HCT116 (cell line): ENCODE results near the gene ANTKMT. TPM values are rescaled to one million over a fixed set of nuclear protein-coding genes. Genes with fewer than 3 reads are reported as not detected.
A peak's percentile ranks its signal among the peaks of the same experiment; 100 is the strongest.

ENCODE experiments used
- ATAC-seq: fragments of 200-7000 bp; cut with Tn5 transposase; 2 replicates; pipeline ENCODE4 v1.9.1; 2020; ENCODE audit warnings: mild to moderate bottlenecking, moderate library complexity
- BruUV-seq: library from RNA; stranded (reverse); fragments of 400-500 nt; replicated peaks from 2 replicates; lab custom pipeline; 2021; lab: Mats Ljungman, UMichigan
- CTCF ChIA-PET: fragments of 300-600 bp; sonication (Branson Sonifier 250); formaldehyde crosslinking; loops from one replicate; lab custom pipeline; 2021; ENCODE audit warnings: antibody characterized with exemption; lab: Charles Lee
- POLR2A ChIA-PET: fragments of 300-600, 350-600 bp; sonication (Branson Sonifier 250); formaldehyde crosslinking; loops from one replicate; lab custom pipeline; 2021; ENCODE audit warnings: antibody characterized with exemption; lab: Charles Lee
- RAD21 ChIA-PET, 2 experiments: fragments of 300-600 bp; sonication (Branson Sonifier 250); formaldehyde crosslinking; loops; one replicate each; lab custom pipeline; 2023; ENCODE audit warnings: low total read pairs in 2 of 2; ENCODE audit not compliant: uncharacterized antibody in 2 of 2, unreplicated experiment in 2 of 2, low non-redundant PET in 1 of 2; lab: Charles Lee
- DNase-seq: peaks from one replicate; pipeline ENCODE4 v3.0.0-alpha.2; 2010; ENCODE audit warnings: low read depth, low spot score
- H2AFZ ChIP-seq: fragments of 200-600 bp; shearing (Covaris generic), sonication (generic); 2 replicates; pipeline ENCODE4 v1.6.1; 2017; ENCODE audit warnings: low read depth, mixed run types, mixed read lengths, antibody characterized with exemption, low read length; ENCODE audit not compliant: poor library complexity, severe bottlenecking
- H3K27ac ChIP-seq: 2 replicates; pipeline ENCODE4 v1.5.1; 2012; ENCODE audit warnings: low read depth, low read length
- H3K27me3 ChIP-seq: fragments of 200-600 bp; sonication (generic); 2 replicates; pipeline ENCODE4 v1.6.1; 2016; ENCODE audit warnings: mixed run types, low read length, mixed read lengths; ENCODE audit not compliant: insufficient read depth
- H3K36me3 ChIP-seq, 2 experiments: fragments of 200-500 bp in 1 of 2; fragments of 200-600 bp in 1 of 2; sonication (Bioruptor generic) in 1 of 2; sonication (generic) in 1 of 2; 2 replicates each; pipeline versions ENCODE4 v1.5.1 to v1.6.1; 2014 to 2016; ENCODE audit warnings: low read length in 2 of 2, inconsistent platforms in 1 of 2, mixed read lengths in 1 of 2, mixed run types in 1 of 2; ENCODE audit not compliant: insufficient read depth in 2 of 2, control insufficient read depth in 1 of 2
- H3K4me1 ChIP-seq, 2 experiments: fragments of 200-600 bp in 1 of 2; sonication (generic) in 1 of 2; 2 replicates each; pipeline versions ENCODE4 v1.5.1 to v1.6.1; 2012 to 2017; ENCODE audit warnings: low read length in 2 of 2, inconsistent platforms in 1 of 2, mild to moderate bottlenecking in 1 of 2, mixed read lengths in 1 of 2, mixed run types in 1 of 2, moderate library complexity in 1 of 2; ENCODE audit not compliant: insufficient read depth in 2 of 2, control insufficient read depth in 1 of 2
- H3K4me2 ChIP-seq: fragments of 200-600 bp; sonication (generic); 2 replicates; pipeline ENCODE4 v1.6.1; 2017; ENCODE audit warnings: mixed run types, low read length, mixed read lengths
- H3K4me3 ChIP-seq, 2 experiments: fragments of 200-600 bp in 1 of 2; sonication (generic) in 1 of 2; replicated peaks in 1 of 2; 2 replicates each; pipeline ENCODE4 v1.5.1; 2011 to 2016; ENCODE audit warnings: low read length in 2 of 2, control low read depth in 1 of 2, low read depth in 1 of 2, mild to moderate bottlenecking in 1 of 2, mixed read lengths in 1 of 2, mixed run types in 1 of 2
- H3K79me2 ChIP-seq: fragments of 200-600 bp; sonication (generic); 2 replicates; pipeline ENCODE4 v1.6.1; 2017; ENCODE audit warnings: mild to moderate bottlenecking, mixed run types, low read length, moderate library complexity, mixed read lengths; ENCODE audit not compliant: insufficient read depth
- H3K9ac ChIP-seq: fragments of 200-600 bp; sonication (generic); 2 replicates; pipeline ENCODE4 v1.6.1; 2016; ENCODE audit warnings: low read length, mixed read lengths
- H3K9me2 ChIP-seq: fragments of 200-600 bp; sonication (generic), shearing (Covaris generic); 2 replicates; pipeline ENCODE4 v1.6.1; 2017; ENCODE audit warnings: mixed run types, mild to moderate bottlenecking, moderate library complexity; ENCODE audit not compliant: insufficient read depth
- H3K9me3 ChIP-seq, 2 experiments: fragments of 200-500 bp in 1 of 2; fragments of 200-600 bp in 1 of 2; sonication (Bioruptor generic) in 1 of 2; sonication (generic) in 1 of 2; 2 replicates each; pipeline ENCODE4 v1.6.1; 2014 to 2017; ENCODE audit warnings: low read length in 2 of 2, mixed read lengths in 2 of 2, inconsistent platforms in 1 of 2, low read depth in 1 of 2, mild to moderate bottlenecking in 1 of 2, mixed run types in 1 of 2, moderate library complexity in 1 of 2; ENCODE audit not compliant: control insufficient read depth in 1 of 2, insufficient read depth in 1 of 2
- H4K20me1 ChIP-seq: fragments of 200-600 bp; sonication (generic), shearing (Covaris generic); 2 replicates; pipeline ENCODE4 v1.6.1; 2017; ENCODE audit warnings: mixed run types, mild to moderate bottlenecking, moderate library complexity; ENCODE audit not compliant: insufficient read depth
- POLR2A ChIP-seq: IDR thresholded peaks from 2 replicates; pipeline ENCODE4 v1.7.0; 2011; ENCODE audit warnings: borderline replicate concordance; ENCODE audit not compliant: insufficient read depth, insufficient read length; ENCODE audit errors: extremely low read depth
- ZNF274 ChIP-seq: fragments of 200-500 bp; sonication (Bioruptor generic); IDR thresholded peaks from 2 replicates; pipeline ENCODE4 v1.6.1; 2014; ENCODE audit warnings: mild to moderate bottlenecking, low read depth, low read length, inconsistent platforms
- intact Hi-C: fragments of 100-400 bp; cut with micrococcal nuclease; formaldehyde crosslinking; loops from 2 replicates; pipeline ENCODE4 v1.10.0; 2022
- total RNA-seq: library from RNA; stranded (reverse); gene quantifications from one replicate; pipeline ENCODE4 v1.2.1, GENCODE V29; 2021; ENCODE audit not compliant: unreplicated experiment
- TF ChIP-seq, protein P1 (sequence below): IDR thresholded peaks from 2 replicates; pipeline ENCODE4 v1.6.1; 2012
- TF ChIP-seq, protein P2 (sequence below): IDR thresholded peaks from 2 replicates; pipeline ENCODE4 v1.6.1; 2011; ENCODE audit warnings: mild to moderate bottlenecking, low read length, moderate library complexity; ENCODE audit not compliant: insufficient replicate concordance; ENCODE audit errors: extremely low read depth
- TF ChIP-seq, protein P3 (sequence below): IDR thresholded peaks from 2 replicates; pipeline ENCODE4 v1.6.1; 2012
- TF ChIP-seq, protein P4 (sequence below), 3 experiments: fragments of 200-600 bp in 1 of 3; sonication (generic) in 1 of 3; IDR thresholded peaks in 2 of 3; conservative IDR thresholded peaks in 1 of 3; 2 replicates each; pipeline ENCODE4 v1.5.1; 2012 to 2017; ENCODE audit warnings: low read depth in 2 of 3, low read length in 2 of 3, antibody characterized with exemption in 1 of 3, borderline replicate concordance in 1 of 3, control low read depth in 1 of 3, mild to moderate bottlenecking in 1 of 3, mixed read lengths in 1 of 3, mixed run types in 1 of 3, moderate library complexity in 1 of 3; ENCODE audit not compliant: insufficient read depth in 1 of 3

Gene ANTKMT
- total RNA-seq, 1 experiment from 2014 or later, result 65.4 TPM

DNA sequence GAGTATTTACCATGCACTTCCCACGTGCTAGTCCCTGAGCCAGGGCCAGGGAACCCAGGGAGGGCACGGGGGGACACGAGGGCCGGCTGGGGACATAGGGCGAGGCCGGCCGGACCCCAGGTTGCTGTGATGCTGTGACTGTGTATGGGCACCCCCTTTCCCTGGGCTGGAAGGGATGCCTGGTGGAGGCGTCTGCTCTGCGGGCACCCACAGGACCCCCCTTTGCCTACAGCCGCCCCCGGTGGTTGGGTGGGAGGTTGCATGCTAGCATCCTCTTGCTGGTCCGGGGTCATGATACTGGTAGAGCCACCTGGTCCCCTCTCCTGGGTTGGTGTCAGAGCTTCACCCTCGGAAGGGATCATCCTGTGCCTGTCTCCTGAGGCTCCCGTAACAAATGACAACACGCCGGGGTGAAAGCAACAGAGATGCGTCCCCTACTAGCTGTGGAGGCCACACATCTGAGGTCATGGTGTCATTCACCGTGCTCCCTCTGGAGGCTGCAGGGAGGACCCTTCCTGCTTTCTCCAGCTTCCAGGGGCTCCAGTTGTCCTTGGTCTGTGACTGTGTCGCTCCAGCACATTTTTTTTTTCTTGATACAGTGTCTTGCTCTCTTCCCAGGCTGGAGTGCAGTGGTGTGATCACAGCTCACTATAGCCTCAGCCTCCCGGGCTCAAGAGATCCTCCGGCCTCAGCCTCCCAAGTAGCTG lies 23.0 kb downstream of the ANTKMT start:
- Histone ChIP-seq H4K20me1 (no peaks in the 10 kb centered on the region), H3K4me3 (no peak overlapping the region), H3K27ac (no peak overlapping the region), H3K79me2 (peaks cover 12% of the 10 kb centered on the region; the same call in 1 of the 2 replicates), H3K9ac (no peak overlapping the region), H3K4me1 (peaks cover 8 to 28% of the 10 kb centered on the region in 2 experiments), H3K36me3 (no peaks in the 10 kb centered on the region), H2AFZ (no peak overlapping the region), H3K27me3 (no peaks in the 10 kb centered on the region), H3K9me3 (no peaks in the 10 kb centered on the region), H3K9me2 (no peaks in the 10 kb centered on the region), H3K4me2 (no peak overlapping the region)
- no peak for DNase-seq
- CTCF ChIA-PET, result interaction anchor here (0.6 to 2.7 kb wide), 3 partner anchors 17 to 359 kb away, joined by 3 to 11 read pairs (median 3); partner anchors contain the start of gene MSLN
- intact Hi-C loops, result loop anchor here (2.0 kb wide), 1 partner anchor 41 kb away; no protein-coding TSS in a partner anchor
- POLR2A ChIA-PET, result interaction anchor here (1.5 kb wide), 1 partner anchor 17 kb away, joined by 3 read pairs; the partner anchor contains the start of gene MSLN
- no TSS peak for BruUV-seq
- no peak for ATAC-seq
- RAD21 ChIA-PET, result interaction anchor here in 1 of 2 experiments (1.3 kb wide), 1 partner anchor 17 kb away, joined by 3 read pairs; no protein-coding TSS in a partner anchor
- TF ChIP-seq POLR2A (no peak), ZNF274 (no peak)
- TF ChIP-seq, protein P1, sequence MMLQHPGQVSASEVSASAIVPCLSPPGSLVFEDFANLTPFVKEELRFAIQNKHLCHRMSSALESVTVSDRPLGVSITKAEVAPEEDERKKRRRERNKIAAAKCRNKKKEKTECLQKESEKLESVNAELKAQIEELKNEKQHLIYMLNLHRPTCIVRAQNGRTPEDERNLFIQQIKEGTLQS, result no peak
- TF ChIP-seq, protein P2, sequence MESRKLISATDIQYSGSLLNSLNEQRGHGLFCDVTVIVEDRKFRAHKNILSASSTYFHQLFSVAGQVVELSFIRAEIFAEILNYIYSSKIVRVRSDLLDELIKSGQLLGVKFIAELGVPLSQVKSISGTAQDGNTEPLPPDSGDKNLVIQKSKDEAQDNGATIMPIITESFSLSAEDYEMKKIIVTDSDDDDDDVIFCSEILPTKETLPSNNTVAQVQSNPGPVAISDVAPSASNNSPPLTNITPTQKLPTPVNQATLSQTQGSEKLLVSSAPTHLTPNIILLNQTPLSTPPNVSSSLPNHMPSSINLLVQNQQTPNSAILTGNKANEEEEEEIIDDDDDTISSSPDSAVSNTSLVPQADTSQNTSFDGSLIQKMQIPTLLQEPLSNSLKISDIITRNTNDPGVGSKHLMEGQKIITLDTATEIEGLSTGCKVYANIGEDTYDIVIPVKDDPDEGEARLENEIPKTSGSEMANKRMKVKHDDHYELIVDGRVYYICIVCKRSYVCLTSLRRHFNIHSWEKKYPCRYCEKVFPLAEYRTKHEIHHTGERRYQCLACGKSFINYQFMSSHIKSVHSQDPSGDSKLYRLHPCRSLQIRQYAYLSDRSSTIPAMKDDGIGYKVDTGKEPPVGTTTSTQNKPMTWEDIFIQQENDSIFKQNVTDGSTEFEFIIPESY, result no peak
- TF ChIP-seq, protein P3, sequence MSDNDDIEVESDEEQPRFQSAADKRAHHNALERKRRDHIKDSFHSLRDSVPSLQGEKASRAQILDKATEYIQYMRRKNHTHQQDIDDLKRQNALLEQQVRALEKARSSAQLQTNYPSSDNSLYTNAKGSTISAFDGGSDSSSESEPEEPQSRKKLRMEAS, result no peak
- TF ChIP-seq, protein P4, sequence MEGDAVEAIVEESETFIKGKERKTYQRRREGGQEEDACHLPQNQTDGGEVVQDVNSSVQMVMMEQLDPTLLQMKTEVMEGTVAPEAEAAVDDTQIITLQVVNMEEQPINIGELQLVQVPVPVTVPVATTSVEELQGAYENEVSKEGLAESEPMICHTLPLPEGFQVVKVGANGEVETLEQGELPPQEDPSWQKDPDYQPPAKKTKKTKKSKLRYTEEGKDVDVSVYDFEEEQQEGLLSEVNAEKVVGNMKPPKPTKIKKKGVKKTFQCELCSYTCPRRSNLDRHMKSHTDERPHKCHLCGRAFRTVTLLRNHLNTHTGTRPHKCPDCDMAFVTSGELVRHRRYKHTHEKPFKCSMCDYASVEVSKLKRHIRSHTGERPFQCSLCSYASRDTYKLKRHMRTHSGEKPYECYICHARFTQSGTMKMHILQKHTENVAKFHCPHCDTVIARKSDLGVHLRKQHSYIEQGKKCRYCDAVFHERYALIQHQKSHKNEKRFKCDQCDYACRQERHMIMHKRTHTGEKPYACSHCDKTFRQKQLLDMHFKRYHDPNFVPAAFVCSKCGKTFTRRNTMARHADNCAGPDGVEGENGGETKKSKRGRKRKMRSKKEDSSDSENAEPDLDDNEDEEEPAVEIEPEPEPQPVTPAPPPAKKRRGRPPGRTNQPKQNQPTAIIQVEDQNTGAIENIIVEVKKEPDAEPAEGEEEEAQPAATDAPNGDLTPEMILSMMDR (IDR thresholded peaks at IDR 0.05 in 2 of 3, conservative IDR thresholded peaks at IDR 0.05 in 1 of 3; ENCODE audit: borderline replicate concordance in 1 of 3, insufficient read depth in 1 of 3, low read depth in 2 of 3, low read length in 2 of 3), result peak in 2 of 3 experiments; percentile 43 to 55; a peak in 4 of 6 replicates
